ENCODE results near the gene MC4R.

Gene MC4R

GRCh38 chr18:60322591-60322990, 50.0 kb downstream of the MC4R start:
- Histone ChIP-seq H3K27me3 (ENCODE audit: insufficient read depth, low read depth, severe bottlenecking) (no peaks in the 10 kb centered on the region), H3K9me3 (ENCODE audit: severe bottlenecking) (no peaks in the 10 kb centered on the region), H3K27ac (no peak overlapping the region), H3K36me3 (no peaks in the 10 kb centered on the region), H3K4me3 (ENCODE audit: low read depth, low read length) (no peak overlapping the region)
- TF ChIP-seq CTCF (IDR thresholded peaks at IDR 0.05; ENCODE audit: low read depth, low read length), result no peak
- no peak for DNase-seq

Measured in WERI-Rb-1 (cell line).